HG03521 (cell line): ENCODE measurements around the gene AURKA.
A peak's percentile ranks its signal among the peaks of the same experiment; 100 is the strongest.

ENCODE experiments used
- ATAC-seq: cut with Tn5 transposase; IDR thresholded peaks from one replicate; pipeline ENCODE4 v1.9.1; 2021; ENCODE audit warnings: mild to moderate bottlenecking, moderate library complexity; ENCODE audit not compliant: unreplicated experiment

AURKA gene

DNA sequence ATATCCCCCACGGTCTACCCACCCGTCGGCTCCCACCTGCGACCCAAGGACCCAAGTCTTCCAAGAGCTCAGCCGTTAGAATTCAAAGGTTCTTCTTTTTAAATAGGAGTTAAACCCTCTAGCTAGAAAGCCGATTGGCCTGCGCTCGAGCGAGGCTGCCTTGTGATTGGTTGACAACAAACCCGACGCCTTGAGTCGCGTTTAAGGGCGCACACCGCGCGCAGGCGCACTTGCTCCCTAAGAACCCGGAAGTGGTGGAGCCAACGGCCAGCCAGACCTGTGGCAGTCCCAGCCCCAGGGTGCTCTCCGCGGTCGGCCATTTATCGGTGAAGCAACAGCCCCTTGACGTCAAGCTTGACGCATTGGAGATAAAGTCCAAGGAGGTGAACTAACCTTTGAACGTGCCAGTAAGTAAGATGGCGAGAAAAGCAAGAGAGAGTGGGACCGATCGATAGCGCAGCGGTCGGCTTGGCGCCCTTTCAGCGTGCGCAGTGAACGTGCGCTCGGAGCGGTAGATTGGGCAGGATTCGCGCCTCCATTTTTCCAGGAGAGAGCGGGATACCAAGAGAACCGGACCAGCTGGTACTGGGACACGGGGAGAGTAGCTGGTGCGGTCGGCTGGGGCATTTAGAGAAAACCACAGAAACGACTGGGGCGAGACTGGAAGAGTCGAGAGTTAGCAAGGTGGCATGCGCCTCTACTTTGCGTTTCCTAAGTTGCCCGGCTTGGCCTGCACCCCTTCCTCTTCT is at the start of gene AURKA, which contains the start of gene CSTF1:
Gene AURKA (minus strand): TSS at position 84 of the 749 bp plus-strand sequence. CDS start 4,018 bp downstream, outside the sequence.
Gene CSTF1 (plus strand): TSS at position 514 of the 749 bp plus-strand sequence. CDS start 2,908 bp downstream, outside the sequence.
- peak; percentile 93 for ATAC-seq

DNA sequence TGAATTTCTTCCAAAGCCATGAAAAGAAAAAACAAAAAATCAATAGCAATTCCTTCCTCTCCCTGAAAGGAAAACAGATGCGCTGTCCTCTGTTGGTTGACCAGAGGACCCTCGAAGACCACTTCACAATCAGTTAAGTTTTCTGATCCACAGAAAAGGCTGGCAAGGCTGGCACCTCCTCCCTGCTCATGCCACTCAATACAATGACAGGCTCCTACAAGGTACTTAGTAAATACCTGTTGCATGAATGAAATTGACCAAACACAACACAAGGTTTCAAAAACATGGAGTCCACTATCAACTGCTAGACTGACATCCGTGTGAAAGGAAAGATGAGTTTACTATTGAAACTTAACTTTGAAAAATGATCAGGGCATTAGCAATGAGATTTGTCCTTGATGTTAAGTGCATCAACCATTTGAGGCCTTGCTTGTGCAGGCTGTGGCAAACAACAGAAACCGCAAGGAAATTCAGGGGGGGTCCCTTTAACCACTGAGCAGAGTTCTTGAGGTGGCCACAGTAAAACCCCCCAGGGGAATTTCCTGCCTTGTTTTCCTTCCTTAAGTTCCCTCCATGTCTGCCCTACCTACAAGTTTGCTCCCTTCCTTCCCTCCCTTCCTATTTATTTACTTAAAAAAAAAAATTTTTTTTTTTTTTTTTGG is 48.5 kb upstream of the AURKA start:
- ATAC-seq, result no peak

DNA sequence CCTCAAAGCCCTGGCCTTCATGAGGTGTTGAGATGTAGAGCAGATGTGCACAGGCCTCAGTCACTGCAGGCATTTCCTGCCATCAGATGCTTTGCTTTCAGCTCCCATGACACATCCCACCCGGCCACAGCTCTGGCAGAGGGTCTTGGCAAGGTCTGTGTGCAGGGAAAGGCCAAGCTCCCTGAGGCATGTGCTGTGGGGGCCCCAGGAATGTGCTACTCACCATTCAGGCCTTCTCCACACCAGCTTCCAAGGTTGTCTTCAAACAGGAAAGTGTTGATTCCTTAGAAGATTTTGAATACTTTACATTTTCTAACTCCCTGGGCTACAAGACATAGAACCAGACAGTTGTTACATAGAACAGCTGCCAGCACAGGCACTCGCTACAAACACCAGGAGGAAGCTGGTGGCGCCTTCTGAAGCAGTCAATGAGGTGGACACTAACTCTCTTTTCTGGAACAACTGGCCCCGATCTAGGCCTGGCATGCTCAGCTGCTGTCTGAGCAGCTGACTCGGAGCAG is 47.8 kb upstream of the AURKA start:
- no peak for ATAC-seq

DNA sequence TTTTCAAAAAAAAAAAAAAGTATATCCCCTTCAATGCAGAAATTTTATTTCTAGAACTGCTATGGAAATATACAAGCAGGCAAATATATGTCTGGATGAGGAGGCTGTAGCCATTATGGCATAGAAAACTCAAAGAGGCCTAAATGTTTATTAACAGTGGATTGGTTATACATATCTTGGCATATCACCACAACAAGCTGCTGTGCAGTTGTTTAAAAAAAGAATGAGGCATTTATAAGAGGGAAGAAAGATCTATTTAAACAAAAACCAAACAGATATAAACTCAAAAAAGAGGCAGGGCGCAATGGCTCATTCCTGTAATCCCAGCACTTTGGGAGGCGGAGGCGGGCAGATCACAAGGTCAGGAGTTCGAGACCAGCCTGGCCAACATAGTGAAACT is 46.3 kb upstream of the AURKA start:
- no peak for ATAC-seq

DNA sequence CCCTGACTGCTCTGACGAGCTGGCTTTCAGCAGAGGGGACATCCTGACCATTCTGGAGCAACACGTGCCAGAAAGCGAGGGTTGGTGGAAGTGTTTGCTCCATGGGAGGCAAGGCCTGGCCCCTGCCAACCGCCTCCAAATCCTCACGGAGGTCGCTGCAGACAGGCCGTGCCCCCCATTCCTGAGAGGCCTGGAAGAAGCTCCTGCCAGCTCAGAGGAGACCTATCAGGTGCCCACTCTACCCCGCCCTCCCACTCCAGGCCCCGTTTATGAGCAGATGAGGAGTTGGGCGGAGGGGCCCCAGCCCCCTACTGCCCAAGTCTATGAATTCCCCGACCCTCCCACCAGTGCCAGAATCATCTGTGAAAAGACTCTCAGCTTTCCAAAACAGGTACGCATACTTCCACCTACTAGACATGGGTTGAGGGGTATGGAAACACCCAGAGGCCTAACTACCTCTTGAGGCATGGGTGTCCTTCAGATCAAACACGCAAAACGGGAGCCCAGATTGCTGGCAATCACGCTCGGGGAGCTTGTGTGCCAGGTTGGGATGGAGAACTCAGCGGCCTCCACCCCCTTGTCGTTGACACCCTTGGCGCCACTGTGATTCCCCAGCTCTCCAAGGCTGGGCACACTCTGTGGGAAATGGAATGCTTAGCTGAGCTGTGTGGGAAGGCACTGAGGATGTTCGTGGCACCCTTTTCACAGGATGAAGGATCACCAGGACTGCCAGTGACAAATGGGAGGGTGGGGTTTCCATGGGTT is 45.4 kb upstream of the AURKA start:
- ATAC-seq, result no peak

DNA sequence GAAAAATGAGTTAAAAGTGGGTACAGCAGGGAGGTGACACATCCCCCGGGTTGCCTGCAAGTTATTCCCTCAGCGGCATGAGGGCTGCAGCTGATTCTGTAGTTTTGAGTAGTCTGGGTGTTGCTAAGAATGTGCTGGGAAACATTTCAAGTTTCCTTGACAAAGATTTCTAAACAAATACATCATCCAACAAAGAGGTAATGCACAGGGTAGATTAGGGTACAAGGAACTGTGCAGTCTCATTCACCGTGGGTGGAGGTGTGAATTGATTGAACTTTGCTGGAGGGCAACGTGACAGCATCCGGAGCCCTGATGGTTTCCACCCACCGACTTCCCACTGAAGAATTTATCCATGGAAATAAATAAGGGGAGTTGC is 41.9 kb upstream of the AURKA start:
- no peak for ATAC-seq

DNA sequence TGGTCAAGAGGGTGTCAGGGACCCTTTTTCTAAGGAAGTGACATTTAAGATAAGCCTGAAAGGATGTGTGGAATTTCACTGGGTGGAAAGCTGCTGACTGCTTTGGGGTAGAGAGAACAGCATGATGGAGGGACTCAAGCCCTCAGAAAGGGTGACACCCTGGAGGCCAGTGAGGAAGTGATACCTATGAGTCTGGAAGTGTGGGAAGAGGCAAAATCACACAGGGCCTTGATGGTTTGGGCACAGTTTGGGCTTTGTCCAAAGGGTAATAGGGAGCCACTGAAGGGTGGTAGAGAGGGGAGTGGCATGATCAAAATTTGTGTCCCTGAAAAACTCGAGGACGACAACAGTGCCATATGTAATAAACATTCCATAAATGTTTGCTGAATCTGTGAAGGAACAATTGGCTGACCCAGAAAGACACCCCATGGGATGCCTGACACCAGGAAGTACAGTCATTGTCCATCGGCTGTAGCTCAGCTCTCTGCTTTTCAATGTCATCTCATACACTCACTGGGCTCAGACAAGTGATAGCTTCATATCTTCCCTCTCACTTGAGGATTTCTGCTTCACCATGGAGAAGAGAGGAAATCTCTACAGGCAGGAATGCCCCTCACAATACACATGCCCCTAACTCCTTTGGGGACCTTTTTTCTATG is 41.3 kb upstream of the AURKA start:
- no peak for ATAC-seq

DNA sequence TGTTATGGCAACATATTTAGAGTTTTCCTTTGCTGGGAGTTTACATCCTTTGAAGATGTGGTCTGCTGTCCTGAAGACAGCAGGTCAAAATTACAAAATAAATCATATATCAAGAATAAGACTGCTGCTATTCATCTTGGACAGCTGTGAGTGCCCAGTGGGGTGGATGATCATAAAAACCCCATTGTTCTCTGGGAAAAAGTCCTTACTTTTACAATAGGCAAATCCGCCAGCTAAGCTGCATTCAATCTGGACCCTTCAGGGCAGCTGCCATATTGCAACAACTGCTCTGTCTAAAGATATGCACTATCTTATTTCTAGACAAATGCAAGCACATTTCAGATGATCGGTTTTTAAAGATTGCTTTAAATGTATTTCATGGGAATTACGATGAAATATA is 39.5 kb upstream of the AURKA start:
- no peak for ATAC-seq

DNA sequence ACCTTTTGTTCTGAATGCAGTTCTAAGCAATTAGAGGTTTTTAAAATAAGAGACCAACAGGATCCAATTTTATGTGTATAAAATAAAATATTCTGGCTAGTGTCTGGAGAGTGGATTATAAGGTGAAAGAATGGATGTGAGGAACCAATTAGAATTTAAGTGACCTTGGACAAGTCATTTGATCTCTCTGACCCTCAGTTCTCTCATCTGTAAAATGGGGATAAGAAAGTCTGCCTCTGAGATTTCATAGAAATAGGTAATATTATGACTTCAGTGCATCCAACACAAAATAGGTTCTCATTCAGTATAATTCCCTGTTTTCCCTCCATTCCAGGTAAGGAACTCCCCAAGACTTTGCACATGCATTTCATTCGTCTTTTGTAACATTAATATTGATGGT is 38.9 kb upstream of the AURKA start:
- ATAC-seq, result no peak

DNA sequence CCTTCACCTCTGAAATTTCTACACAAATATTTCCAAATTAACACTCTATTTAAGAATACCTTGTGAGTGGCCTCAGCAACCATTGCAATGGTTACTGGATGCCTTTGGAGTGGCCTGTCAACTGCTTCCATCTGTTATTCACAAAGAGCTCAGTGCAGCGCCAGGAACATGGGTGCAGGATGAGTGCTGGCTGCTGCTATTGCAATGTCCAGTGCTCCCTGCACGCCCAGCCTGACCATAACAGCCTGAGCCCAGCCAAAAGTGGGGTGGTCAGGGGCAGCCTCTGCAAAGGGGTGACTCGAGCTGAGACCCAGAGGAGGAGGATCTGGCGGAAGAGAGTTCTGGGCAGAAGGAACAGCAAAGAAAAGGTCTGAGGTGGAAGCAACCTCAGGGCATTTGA is 38.4 kb upstream of the AURKA start:
- ATAC-seq, result no peak

DNA sequence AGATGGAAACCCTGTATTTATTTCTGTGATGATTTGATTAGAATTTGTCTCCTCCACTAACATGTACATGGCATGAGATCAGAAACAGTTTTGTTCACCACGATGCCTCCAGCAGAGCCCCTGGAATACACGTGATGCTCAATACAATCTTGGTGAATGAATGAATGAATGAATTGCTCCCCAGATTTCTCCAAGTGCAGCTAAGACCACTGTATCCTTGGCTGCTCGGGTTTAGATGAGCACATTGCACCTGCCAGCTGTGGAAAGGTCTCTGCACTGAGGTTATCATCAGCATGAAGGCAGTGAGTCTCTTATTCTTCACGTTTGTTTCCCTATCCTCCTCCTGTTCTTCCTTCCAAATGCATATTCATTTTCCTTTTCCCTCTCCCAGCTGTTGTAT is 37.9 kb upstream of the AURKA start:
- ATAC-seq, result no peak

DNA sequence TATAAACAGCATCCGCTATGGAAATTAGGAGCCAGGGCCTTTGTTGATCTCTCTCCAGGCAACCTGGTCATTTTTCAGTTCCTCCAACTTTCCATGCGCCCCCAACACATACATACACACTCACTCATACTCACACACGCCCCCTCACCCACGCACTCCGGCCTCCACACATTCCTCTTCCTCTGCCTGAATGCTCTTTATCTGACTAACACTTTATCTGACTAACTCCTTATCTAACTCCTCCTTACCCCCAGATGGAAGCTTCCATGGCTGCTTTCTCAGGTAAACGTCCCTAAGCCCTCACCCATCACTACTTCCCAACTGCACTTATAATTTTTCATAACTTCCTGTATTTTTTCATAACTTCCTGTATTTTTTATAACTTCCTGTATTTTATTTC is 37.5 kb upstream of the AURKA start:
- no peak for ATAC-seq

DNA sequence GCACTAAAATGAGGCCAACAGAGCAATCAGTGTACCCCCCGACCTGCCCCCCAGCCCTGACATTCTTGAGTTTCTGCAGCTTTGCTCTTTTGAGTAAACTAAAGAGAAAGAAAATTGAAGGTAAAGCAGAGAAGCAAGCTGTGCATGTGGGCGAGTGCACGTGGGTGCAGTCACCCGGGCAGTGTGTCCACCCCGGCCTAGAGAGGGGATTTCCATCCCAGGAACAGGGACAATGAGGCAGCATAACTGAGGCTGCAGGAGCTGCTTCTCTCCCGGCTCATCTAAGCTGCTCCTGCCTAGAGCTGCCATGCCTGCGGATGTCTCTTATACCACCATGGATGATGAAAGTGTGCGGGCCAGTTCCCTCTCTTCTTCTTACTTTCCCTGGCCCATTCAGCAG is 36.9 kb upstream of the AURKA start:
- ATAC-seq, result no peak

DNA sequence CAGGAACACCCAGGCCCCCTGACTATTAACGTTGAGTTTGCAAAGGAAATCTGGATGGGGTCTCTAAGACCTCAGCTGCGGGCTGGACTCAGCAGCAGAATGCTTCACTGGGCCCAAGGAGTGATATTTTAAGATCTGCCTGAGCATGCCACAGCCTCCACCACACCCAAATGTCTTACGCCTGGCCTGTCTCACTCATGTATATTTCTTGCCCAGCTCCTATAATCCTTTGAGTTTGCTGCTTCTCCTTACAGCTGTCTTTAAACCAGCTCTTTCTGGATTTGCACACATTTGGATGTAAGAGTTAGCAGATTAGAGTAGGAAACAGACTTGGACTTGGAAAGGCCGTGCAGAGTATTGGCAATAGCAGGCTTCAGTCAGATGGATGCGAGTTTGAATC is 36.4 kb upstream of the AURKA start:
- ATAC-seq, result no peak

DNA sequence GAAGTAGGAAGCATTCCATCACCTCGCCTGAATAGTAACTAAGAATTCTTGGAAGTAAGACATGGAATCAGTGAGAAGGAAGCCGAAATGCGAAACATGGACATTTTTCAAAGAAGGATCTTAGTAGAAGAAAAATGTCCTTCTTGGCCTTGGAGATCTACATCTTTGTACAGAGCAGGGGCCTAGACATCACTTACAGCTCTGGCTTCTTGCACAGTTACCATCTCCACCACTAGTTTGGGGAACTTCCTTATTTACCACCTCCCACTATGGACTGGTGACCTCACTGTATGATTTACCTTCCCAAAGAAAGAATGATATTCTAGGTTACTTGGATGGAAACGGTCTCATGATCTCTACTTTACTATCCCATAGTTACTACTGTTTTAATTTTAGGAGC is 35.8 kb upstream of the AURKA start:
- no peak for ATAC-seq

DNA sequence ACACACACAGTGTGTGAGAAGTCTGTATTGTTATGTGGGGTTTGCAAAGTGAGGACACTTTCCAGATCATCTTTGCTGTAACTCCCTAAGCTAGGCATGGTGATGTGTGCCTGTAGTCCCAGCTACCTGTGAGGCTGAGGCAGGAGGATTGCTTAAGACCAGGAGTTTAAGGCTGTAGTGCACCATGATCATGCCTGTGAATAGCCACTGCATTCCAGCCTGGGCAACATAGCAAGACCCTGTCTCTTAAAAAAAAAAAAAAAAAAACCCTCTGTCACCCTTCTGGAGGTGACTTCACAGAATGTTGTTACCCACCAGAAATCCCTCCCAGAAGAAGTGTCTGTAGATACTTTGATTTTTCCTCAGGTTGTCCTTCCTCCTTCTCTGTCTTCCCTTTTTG is 34.9 kb upstream of the AURKA start:
- ATAC-seq, result no peak

DNA sequence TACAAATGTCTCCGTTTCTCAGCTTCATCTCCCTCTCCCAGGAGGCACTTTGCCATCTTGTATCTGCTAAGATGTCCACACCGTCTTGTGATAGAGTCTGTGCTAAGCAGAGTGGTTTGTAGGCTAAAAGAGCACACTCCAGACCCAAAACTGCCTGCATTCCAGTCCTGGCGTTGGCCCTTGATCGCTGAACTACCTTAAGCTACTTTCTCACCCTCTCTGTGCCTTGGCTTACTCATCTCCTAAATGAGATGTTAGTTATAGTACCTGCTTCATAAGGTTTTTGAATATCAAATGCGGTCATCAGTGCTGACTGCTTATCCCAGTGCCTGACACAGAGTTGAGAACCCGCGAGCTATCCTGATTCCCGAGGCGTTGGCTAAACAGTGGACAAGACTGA is 34.0 kb upstream of the AURKA start:
- ATAC-seq, result no peak

DNA sequence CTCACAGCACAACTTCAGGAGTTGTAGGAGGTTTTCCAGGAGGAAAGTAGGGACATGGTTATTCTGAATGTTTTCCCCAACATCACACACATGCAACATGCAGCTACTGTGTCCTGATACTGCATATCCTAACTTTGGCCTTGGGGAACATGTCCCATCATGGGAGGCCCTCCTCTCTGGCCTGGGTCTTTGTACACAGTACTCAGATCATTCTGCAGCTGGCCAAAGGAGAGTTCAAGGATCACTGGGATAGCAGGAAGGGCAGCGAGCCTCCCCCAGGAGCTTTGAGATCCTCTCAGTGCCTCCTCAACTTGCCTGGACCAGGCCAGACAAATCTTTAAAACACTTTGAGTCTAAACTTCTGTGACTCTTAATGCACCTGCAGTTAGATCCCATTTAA is 32.9 kb upstream of the AURKA start:
- ATAC-seq, result no peak

DNA sequence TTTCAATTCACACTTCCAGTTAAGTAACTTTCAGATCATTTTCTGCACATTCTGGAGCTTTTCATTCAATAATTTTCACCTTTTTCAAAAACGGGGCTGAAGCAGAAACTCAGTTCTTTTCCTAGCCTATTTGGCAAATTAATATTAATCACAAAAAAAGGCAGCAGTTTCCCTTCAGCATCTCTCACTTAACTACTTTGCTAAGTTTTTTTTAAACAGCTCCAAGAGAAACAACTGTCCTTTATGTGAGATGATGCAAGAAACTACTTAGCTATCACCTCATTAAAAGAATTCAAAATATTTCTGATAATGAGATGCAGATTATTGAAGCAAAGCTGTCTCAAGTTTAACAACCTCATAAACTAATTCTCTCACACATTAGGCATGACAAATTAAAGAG is 31.9 kb upstream of the AURKA start:
- ATAC-seq, result no peak

DNA sequence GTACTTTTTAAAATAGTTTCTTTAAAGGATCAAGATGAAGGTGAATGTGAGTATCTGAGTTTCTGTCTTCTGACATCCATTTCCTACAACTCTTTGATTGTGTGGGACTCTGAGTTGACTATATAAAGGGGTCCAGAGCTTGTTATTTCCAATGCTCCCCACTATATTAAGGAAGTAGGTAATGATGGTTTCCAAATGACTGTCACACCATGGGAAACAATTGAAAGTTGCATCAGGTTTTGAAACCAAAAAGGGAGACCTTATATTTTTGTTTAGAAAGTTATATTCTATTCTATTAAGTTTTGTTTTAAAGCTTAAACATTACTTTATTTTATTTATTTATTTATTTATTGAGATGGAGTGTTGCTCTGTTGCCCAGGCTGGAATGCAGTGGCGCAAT is 31.2 kb upstream of the AURKA start:
- no peak for ATAC-seq

DNA sequence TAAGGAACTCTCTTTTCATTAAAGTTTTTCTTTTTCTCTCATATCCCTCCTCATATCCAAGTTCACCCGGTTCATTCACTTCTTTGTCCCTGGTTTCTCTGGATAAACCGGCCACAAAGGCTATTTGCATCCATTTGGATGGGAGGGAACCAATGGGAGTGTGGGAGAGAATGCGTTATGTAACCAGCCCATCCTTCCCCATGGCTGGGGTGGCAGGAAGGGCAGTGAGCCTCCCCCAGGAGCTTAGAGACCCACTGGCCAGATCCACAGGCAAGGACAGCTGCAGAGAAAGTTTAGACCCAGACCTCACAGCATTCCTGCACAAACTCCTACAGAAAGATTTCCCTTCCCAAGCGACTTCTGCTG is 30.8 kb upstream of the AURKA start:
- ATAC-seq, result no peak
